ENCODE measurements around the gene TBL1XR1.
A peak's percentile ranks its signal among the peaks of the same experiment; 100 is the strongest.

TBL1XR1 gene

DNA sequence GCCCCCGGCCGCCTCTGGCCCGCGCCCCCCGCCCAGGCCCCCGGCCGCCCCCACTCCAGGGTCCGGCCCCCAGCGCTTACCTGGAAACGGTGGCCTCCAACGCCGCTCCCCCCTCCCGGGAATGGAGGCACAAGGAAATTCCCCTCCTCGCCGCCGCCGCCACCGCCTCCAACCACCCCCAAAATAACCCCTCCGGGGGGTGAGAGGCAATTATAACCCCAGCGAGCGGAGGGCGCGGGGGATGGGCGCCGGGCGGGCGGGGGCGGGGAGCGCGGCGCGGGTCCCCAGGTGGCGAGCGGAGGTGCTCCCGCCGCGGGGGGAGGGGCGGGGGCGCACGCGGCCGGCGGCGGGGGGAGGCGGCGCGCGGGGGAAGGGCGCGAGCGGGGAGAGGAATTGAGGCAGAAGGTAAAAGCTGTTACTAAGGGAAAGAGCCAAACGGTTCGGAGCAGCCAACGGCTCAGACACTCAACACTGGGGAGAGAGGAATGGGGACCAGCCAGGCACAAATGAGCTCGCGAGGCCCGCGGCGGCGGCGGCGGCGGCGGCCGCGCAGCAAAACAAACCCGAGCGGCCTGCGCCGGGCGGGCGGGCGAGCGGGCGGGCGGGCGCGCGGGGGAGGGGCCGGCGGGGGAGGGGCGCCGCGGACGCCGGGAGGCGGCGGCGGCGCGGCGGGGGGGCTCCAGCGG, at the start of gene TBL1XR1:
TBL1XR1 (minus strand) TSS at position 442 of the 686 bp plus-strand sequence. CDS start 132,505 bp downstream, outside the sequence.
- no peaks in the 10 kb centered on the region for H3K9me3 ChIP-seq (ENCODE audit: insufficient read depth, low read length)
- peak within 1 kb of the TSS; percentile 100 for H3K4me2 ChIP-seq (ENCODE audit: low read depth, low read length, poor library complexity, severe bottlenecking)
- H3K79me2 ChIP-seq (ENCODE audit: insufficient read depth, low read length) = peaks cover 77% of the 10 kb centered on the region
- H3K9ac ChIP-seq (ENCODE audit: low read length) = peak within 1 kb of the TSS; percentile 98
- peaks cover 20% of the 10 kb centered on the region for H3K36me3 ChIP-seq (ENCODE audit: low read length)
- H3F3A ChIP-seq (ENCODE audit: insufficient read depth) = peaks cover 76% of the 10 kb centered on the region
- peak within 1 kb of the TSS; percentile 100 for H3K27ac ChIP-seq (ENCODE audit: low read depth, low read length)
- H3K4me3 ChIP-seq (ENCODE audit: insufficient read depth, low read length, poor library complexity, severe bottlenecking) = peak within 1 kb of the TSS; percentile 97
- TF ChIP-seq, protein P1, sequence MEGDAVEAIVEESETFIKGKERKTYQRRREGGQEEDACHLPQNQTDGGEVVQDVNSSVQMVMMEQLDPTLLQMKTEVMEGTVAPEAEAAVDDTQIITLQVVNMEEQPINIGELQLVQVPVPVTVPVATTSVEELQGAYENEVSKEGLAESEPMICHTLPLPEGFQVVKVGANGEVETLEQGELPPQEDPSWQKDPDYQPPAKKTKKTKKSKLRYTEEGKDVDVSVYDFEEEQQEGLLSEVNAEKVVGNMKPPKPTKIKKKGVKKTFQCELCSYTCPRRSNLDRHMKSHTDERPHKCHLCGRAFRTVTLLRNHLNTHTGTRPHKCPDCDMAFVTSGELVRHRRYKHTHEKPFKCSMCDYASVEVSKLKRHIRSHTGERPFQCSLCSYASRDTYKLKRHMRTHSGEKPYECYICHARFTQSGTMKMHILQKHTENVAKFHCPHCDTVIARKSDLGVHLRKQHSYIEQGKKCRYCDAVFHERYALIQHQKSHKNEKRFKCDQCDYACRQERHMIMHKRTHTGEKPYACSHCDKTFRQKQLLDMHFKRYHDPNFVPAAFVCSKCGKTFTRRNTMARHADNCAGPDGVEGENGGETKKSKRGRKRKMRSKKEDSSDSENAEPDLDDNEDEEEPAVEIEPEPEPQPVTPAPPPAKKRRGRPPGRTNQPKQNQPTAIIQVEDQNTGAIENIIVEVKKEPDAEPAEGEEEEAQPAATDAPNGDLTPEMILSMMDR (IDR thresholded peaks at IDR 0.05; ENCODE audit: insufficient read depth, low read length, poor library complexity, severe bottlenecking) = no peak
- TF ChIP-seq EZH2phosphoT487 (conservative IDR thresholded peaks at IDR 0.05; ENCODE audit: low read length) = no peak
- H3K9me2 ChIP-seq (replicated peaks; ENCODE audit: insufficient read depth, low read length) = no peaks in the 10 kb centered on the region
- no peaks in the 10 kb centered on the region for H4K20me1 ChIP-seq (ENCODE audit: low read depth, low read length)
- no peaks in the 10 kb centered on the region for H3K27me3 ChIP-seq (ENCODE audit: low read length)
- no peak within 1 kb of the TSS for H2AFZ ChIP-seq (ENCODE audit: low read depth, low read length, severe bottlenecking)

DNA sequence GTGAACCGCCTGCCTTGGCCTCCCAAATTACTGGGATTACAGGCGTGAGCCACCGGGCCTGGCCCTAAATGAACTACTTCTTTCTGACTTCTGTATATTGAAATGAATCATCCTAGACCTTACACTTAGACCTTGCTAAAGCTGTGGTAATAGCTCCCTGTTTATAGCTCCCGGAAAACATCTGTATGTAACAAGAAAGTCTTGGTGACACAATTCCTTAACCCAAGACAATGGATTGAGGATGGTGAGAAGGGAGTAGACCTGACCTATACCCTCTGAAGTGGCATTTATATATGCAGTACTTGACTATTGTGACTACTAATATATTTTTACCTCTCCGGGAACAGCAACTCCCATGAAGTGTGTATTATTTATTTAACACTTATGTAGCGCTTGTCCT, 48.0 kb upstream of the TBL1XR1 start:
- TF ChIP-seq, protein P1 (IDR thresholded peaks at IDR 0.05; ENCODE audit: insufficient read depth, low read length, poor library complexity, severe bottlenecking) = no peak
- TF ChIP-seq EZH2phosphoT487 (conservative IDR thresholded peaks at IDR 0.05; ENCODE audit: low read length) = no peak
- no peak overlapping the region for H3K9ac ChIP-seq (ENCODE audit: low read length)
- peaks cover 49% of the 10 kb centered on the region for H3F3A ChIP-seq (ENCODE audit: insufficient read depth)
- H3K36me3 ChIP-seq (ENCODE audit: low read length) = no peaks in the 10 kb centered on the region
- H3K4me3 ChIP-seq (ENCODE audit: insufficient read depth, low read length, poor library complexity, severe bottlenecking) = no peak overlapping the region
- H2AFZ ChIP-seq (ENCODE audit: low read depth, low read length, severe bottlenecking) = no peak overlapping the region
- H3K27ac ChIP-seq (ENCODE audit: low read depth, low read length) = peak overlapping the region; percentile 42; the same call in 1 of the 2 replicates
- H3K4me2 ChIP-seq (ENCODE audit: low read depth, low read length, poor library complexity, severe bottlenecking) = no peak overlapping the region
- H3K79me2 ChIP-seq (ENCODE audit: insufficient read depth, low read length) = no peaks in the 10 kb centered on the region
- no peaks in the 10 kb centered on the region for H4K20me1 ChIP-seq (ENCODE audit: low read depth, low read length)
- H3K27me3 ChIP-seq (ENCODE audit: low read length) = no peaks in the 10 kb centered on the region
- no peaks in the 10 kb centered on the region for H3K9me2 ChIP-seq (replicated peaks; ENCODE audit: insufficient read depth, low read length)
- H3K9me3 ChIP-seq (ENCODE audit: insufficient read depth, low read length) = no peaks in the 10 kb centered on the region

DNA sequence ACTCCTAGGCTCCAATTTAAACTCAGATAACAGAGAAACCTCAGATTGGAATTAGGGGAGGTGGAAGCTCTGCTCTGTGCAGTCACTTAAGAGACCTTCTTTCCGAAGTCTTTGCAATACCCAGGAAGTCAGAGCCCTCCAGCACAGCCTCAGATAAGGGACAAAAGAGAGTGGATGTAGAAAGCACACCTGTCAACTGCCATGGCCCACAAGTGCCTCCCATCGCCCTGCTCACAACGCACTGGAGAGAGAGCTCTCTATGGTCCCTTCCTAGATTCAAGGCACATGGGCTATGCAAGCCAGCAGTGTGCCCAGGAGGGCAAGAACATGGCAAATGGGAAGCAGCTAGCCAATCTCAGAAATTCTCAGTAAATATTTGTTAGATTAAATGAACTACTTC, 47.3 kb upstream of the TBL1XR1 start:
- Histone ChIP-seq H3K36me3 (ENCODE audit: low read length) (no peaks in the 10 kb centered on the region), H3K9me3 (ENCODE audit: insufficient read depth, low read length) (no peaks in the 10 kb centered on the region), H3K9ac (ENCODE audit: low read length) (no peak overlapping the region), H3K4me2 (ENCODE audit: low read depth, low read length, poor library complexity, severe bottlenecking) (no peak overlapping the region), H3K4me3 (ENCODE audit: insufficient read depth, low read length, poor library complexity, severe bottlenecking) (no peak overlapping the region), H3K27ac (ENCODE audit: low read depth, low read length) (peak overlapping the region; percentile 38; the same call in 1 of the 2 replicates), H3F3A (ENCODE audit: insufficient read depth) (peaks cover 48% of the 10 kb centered on the region), H3K79me2 (ENCODE audit: insufficient read depth, low read length) (no peaks in the 10 kb centered on the region), H4K20me1 (ENCODE audit: low read depth, low read length) (no peaks in the 10 kb centered on the region), H3K9me2 (replicated peaks; ENCODE audit: insufficient read depth, low read length) (no peaks in the 10 kb centered on the region), H2AFZ (ENCODE audit: low read depth, low read length, severe bottlenecking) (peak overlapping the region; percentile 45), H3K27me3 (ENCODE audit: low read length) (no peaks in the 10 kb centered on the region)
- TF ChIP-seq EZH2phosphoT487 (conservative IDR thresholded peaks at IDR 0.05; ENCODE audit: low read length) = no peak
- TF ChIP-seq, protein P1 (IDR thresholded peaks at IDR 0.05; ENCODE audit: insufficient read depth, low read length, poor library complexity, severe bottlenecking) = no peak
